Measurements from ENCODE around the gene SFT2D3.

GRCh38 chr2:127679680-127680361 is 21.5 kb upstream of the SFT2D3 start:
- TF ChIP-seq EP300 (IDR thresholded peaks at IDR 0.05) (no peak), CTCF (IDR thresholded peaks at IDR 0.05) (no peak)

Measured in ovary (tissue), 3 donors.